ENCODE measurements around the gene ZNF195.
"Not testable (repeated sequence)": the region's sequence is repeated elsewhere in the genome, so short reads cannot be mapped to it uniquely, and the experiment has no call there.

Gene ZNF195

GRCh38 chr11:3412837-3413236 is 33.9 kb upstream of the ZNF195 start:
- no peak overlapping the region for H3K27ac ChIP-seq
- TF ChIP-seq CTCF (conservative IDR thresholded peaks at IDR 0.05) = no peak

GRCh38 chr11:3408722-3409121 is 29.8 kb upstream of the ZNF195 start:
- not testable (repeated sequence) for H3K27ac ChIP-seq
- TF ChIP-seq CTCF (conservative IDR thresholded peaks at IDR 0.05) = peak; percentile 79

GRCh38 chr11:3408058-3408605 is 29.2 kb upstream of the ZNF195 start:
- not testable (repeated sequence) for H3K27ac ChIP-seq

GRCh38 chr11:3406937-3407336 is 28.0 kb upstream of the ZNF195 start:
- H3K27ac ChIP-seq = not testable (repeated sequence)

- not testable (repeated sequence) for H3K27ac ChIP-seq
Observed at GRCh38 chr11:3406223-3406875, 27.4 kb upstream of the ZNF195 start.

- H3K27ac ChIP-seq = not testable (repeated sequence)
Observed at GRCh38 chr11:3404076-3404925, 25.4 kb upstream of the ZNF195 start.

- not testable (repeated sequence) for H3K27ac ChIP-seq
Observed at GRCh38 chr11:3402861-3403250, 23.9 kb upstream of the ZNF195 start.

GRCh38 chr11:3402181-3402860 is 23.4 kb upstream of the ZNF195 start:
- H3K27ac ChIP-seq = not testable (repeated sequence)

GRCh38 chr11:3401052-3401451 is 22.1 kb upstream of the ZNF195 start:
- not testable (repeated sequence) for H3K27ac ChIP-seq

GRCh38 chr11:3398509-3398908 is 19.6 kb upstream of the ZNF195 start:
- not testable (repeated sequence) for H3K27ac ChIP-seq

GRCh38 chr11:3398106-3398505 is 19.2 kb upstream of the ZNF195 start:
- not testable (repeated sequence) for H3K27ac ChIP-seq

- not testable (repeated sequence) for H3K27ac ChIP-seq
Observed at GRCh38 chr11:3397210-3397609, 18.3 kb upstream of the ZNF195 start.

- H3K27ac ChIP-seq = not testable (repeated sequence)
Observed at GRCh38 chr11:3395468-3395867, 16.5 kb upstream of the ZNF195 start.

GRCh38 chr11:3394956-3395355 is 16.0 kb upstream of the ZNF195 start:
- H3K27ac ChIP-seq = not testable (repeated sequence)

GRCh38 chr11:3393450-3393849 is 14.5 kb upstream of the ZNF195 start:
- H3K27ac ChIP-seq = not testable (repeated sequence)

All from VCaP (cell line).